GM21515 (cell line): ENCODE measurements around the gene KAT14.
"Not testable (repeated sequence)": the region's sequence is repeated elsewhere in the genome, so short reads cannot be mapped to it uniquely, and the experiment has no call there.

ENCODE experiments used
- ATAC-seq: cut with Tn5 transposase; IDR thresholded peaks from one replicate; pipeline ENCODE4 v1.9.1; 2021; ENCODE audit not compliant: unreplicated experiment

The KAT14 gene

GRCh38 chr20:18203700-18204099 is 66.0 kb downstream of the KAT14 start:
- ATAC-seq, result not testable (repeated sequence)

GRCh38 chr20:18213002-18213401 is 75.3 kb downstream of the KAT14 start:
- no peak for ATAC-seq

- no peak for ATAC-seq
Measured at GRCh38 chr20:18215566-18215965, 77.9 kb downstream of the KAT14 start.

- ATAC-seq, result no peak
Measured at GRCh38 chr20:18218280-18218679, 80.6 kb downstream of the KAT14 start.

GRCh38 chr20:18223409-18223808 is 85.7 kb downstream of the KAT14 start:
- ATAC-seq, result no peak

- no peak for ATAC-seq
Measured at GRCh38 chr20:18224968-18225568, 87.4 kb downstream of the KAT14 start.

GRCh38 chr20:18225632-18226031 is 88.0 kb downstream of the KAT14 start:
- no peak for ATAC-seq

- ATAC-seq, result not testable (repeated sequence)
Measured at GRCh38 chr20:18226741-18227140, 89.1 kb downstream of the KAT14 start.

- no peak for ATAC-seq
Measured at GRCh38 chr20:18233408-18233943, 95.8 kb downstream of the KAT14 start.
